Measurements from ENCODE around the gene SMARCA2. TPM values are rescaled to one million over a fixed set of nuclear protein-coding genes. Genes with fewer than 3 reads are reported as not detected.

The SMARCA2 gene
- total RNA-seq, 6 donors from 2014 or later, result 74.3 to 210 (median 139) TPM

DNA sequence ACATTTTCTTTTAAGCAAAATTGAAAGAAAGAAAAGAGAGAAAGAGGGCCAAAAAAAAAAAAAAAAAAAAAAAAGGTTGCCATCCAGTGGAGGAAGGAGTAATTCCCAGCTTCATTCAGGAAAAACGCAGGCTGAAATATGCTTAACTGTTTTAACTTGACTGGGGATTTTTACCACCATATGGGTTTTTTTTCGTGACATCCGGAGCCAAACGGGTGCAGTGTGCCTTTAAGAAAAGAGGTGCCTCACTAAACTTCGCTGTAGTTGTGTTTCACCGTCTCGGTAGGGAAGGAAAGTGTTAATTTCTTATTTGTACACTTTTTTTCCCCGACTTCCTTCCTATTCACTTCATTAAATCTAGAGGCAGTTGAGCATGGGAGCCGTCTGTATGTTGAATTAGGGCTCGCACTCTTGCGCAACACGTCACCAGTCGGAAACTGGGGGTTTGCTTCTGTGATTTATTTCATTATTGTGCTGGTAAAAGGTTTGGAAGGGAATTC is 143.0 kb downstream of the SMARCA2 start:
- DNase-seq (peak in 1 of 2 donors; percentile 71), ATAC-seq (ENCODE audit: low FRiP score in 2 of 2) (peak in 1 of 2 donors; percentile 75)
- TF ChIP-seq EP300 (IDR thresholded peaks at IDR 0.05) (no peak), POLR2AphosphoS5 (IDR thresholded peaks at IDR 0.05) (no peak), POLR2A (IDR thresholded peaks at IDR 0.05) (no peak)
- TF ChIP-seq, protein P1, sequence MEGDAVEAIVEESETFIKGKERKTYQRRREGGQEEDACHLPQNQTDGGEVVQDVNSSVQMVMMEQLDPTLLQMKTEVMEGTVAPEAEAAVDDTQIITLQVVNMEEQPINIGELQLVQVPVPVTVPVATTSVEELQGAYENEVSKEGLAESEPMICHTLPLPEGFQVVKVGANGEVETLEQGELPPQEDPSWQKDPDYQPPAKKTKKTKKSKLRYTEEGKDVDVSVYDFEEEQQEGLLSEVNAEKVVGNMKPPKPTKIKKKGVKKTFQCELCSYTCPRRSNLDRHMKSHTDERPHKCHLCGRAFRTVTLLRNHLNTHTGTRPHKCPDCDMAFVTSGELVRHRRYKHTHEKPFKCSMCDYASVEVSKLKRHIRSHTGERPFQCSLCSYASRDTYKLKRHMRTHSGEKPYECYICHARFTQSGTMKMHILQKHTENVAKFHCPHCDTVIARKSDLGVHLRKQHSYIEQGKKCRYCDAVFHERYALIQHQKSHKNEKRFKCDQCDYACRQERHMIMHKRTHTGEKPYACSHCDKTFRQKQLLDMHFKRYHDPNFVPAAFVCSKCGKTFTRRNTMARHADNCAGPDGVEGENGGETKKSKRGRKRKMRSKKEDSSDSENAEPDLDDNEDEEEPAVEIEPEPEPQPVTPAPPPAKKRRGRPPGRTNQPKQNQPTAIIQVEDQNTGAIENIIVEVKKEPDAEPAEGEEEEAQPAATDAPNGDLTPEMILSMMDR (IDR thresholded peaks at IDR 0.05), result no peak
- 0 to 1% methylated on average over 13 of the region's 13 CpGs for WGBS, 2 donors
- Histone ChIP-seq H3K4me1 (peaks cover 24 to 35% (median 32%) of the 10 kb centered on the region in 4 donors), H3K27ac (peak overlapping the region; percentile 36 to 82 (median 74)), H3K36me3 (peaks cover 0 to 3% (median 0%) of the 10 kb centered on the region in 4 donors), H3K27me3 (no peaks in the 10 kb centered on the region), H3K4me3 (peak overlapping the region in 3 of 4 donors; percentile 41 to 49 (median 48)), H3K9me3 (no peaks in the 10 kb centered on the region)

DNA sequence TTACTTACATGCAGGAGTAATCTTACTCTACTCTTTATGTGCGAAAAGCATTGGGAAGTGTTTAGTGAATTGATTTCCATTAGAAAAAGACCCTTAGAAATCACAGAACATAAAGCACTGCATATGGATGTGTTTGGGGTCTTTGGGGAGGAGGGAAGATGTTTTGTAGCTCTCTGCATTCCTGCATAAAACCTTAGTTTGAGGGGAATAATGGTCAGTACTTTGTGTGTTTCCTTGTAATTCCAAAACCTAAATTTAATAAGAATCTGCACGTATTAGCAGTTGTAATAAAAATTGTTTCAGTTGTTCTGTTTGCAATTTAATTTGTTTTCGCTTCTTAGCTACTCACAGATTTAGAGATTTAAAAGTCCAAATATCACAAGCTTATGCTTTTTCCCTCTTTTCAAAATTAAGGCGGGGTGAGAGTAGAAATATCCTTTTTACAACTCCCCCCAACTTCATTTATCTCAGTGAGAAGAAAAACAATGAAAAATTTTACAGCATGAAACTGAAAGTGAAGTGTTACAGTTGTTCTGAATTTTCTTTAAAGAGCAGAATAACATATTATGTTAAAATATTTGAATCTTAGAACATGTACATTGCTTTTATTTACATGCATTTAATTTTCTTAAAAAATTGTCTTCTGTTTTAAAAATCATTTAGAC is 143.8 kb downstream of the SMARCA2 start:
- Histone ChIP-seq H3K4me1 (peaks cover 18 to 35% (median 30%) of the 10 kb centered on the region in 4 donors), H3K36me3 (peaks cover 0 to 10% (median 0%) of the 10 kb centered on the region in 4 donors), H3K4me3 (peak overlapping the region in 3 of 4 donors; percentile 41 to 49 (median 48)), H3K27ac (peak overlapping the region; percentile 40 to 82 (median 74)), H3K27me3 (no peaks in the 10 kb centered on the region), H3K9me3 (no peaks in the 10 kb centered on the region)
- no peak for TF ChIP-seq EP300 (IDR thresholded peaks at IDR 0.05)
- TF ChIP-seq, protein P1 (IDR thresholded peaks at IDR 0.05), result no peak
- no peak for TF ChIP-seq POLR2AphosphoS5 (IDR thresholded peaks at IDR 0.05)
- TF ChIP-seq POLR2A (IDR thresholded peaks at IDR 0.05), result no peak
- DNase-seq, result no peak
- WGBS, 2 donors, result 23 to 26% methylated on average over 4 of the region's 4 CpGs
- no peak for ATAC-seq (ENCODE audit: low FRiP score in 2 of 2)

DNA sequence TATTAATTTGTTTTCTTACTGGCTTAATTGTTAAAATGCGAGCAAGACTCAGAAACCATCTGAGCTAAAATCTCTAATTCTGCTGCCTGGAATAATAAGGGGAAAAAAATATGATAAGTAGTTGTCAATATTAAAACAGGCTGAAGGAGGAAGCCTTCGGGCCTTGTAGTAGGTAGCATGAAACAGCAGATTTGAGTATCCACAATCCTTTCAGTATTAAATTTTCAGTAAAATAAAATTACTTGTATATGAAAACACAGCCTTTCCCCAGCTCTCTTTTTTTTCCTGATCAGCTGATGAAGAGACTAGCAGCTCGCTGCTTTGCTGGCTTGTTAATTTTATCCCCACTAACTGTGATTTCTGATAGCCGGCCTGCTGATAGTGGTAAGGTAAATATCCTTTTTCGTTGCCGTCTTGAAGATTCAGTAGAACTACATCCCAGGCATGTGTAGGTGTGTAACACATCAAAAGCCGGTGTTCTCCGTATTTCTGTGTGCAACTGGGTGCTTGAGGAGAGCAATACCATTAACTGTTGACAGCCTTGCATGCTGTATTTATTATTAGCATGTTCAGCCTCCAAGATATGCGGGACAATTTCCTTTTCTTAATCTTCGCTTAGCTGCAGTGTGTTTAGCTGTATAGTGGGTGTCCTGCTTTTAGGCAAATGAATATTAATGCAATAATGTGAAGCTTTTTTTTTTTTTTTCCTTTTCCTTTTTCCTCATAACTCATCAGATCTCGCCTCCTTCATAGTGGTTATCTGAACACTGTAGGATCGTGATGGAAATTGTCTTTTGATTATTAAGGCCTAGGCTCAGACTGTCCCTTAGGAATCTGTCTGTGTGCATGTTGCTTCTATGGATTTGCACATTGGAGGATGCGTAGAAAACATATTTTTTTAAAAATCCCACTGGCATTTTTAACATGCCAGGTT is 144.6 kb downstream of the SMARCA2 start:
- Histone ChIP-seq H3K36me3 (peaks cover 0 to 19% (median 0%) of the 10 kb centered on the region in 4 donors), H3K4me3 (peak overlapping the region in 3 of 4 donors; percentile 20 to 49 (median 48)), H3K4me1 (peaks cover 18 to 35% (median 28%) of the 10 kb centered on the region in 4 donors), H3K27ac (peak overlapping the region; percentile 40 to 82 (median 69)), H3K27me3 (no peaks in the 10 kb centered on the region), H3K9me3 (no peaks in the 10 kb centered on the region)
- ATAC-seq (ENCODE audit: low FRiP score in 2 of 2) (no peak), DNase-seq (no peak)
- TF ChIP-seq POLR2A (IDR thresholded peaks at IDR 0.05), result no peak
- TF ChIP-seq, protein P1 (IDR thresholded peaks at IDR 0.05), result no peak
- 18 to 19% methylated on average over 13 of the region's 13 CpGs for WGBS, 2 donors

DNA sequence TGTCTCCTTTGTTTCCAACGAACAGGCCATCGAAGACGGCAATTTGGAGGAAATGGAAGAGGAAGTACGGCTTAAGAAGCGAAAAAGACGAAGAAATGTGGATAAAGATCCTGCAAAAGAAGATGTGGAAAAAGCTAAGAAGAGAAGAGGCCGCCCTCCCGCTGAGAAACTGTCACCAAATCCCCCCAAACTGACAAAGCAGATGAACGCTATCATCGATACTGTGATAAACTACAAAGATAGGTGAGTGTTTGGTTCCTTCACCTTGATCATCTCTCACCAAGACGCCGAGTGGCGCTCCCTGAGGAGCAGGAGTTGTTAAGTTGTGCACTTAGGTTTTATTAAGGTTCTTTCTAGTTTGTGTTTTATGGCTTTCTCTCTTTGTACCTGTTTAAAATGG is 146.5 kb downstream of the SMARCA2 start:
- H3K27ac ChIP-seq, result no peak overlapping the region
- H3K4me3 ChIP-seq, result no peak overlapping the region
- 82 to 84% methylated on average over 13 of the region's 13 CpGs for WGBS, 2 donors
- H3K27me3 ChIP-seq, result no peaks in the 10 kb centered on the region
- peaks cover 15 to 34% (median 27%) of the 10 kb centered on the region in 4 donors for H3K4me1 ChIP-seq
- H3K9me3 ChIP-seq, result no peaks in the 10 kb centered on the region
- TF ChIP-seq EP300 (IDR thresholded peaks at IDR 0.05) (no peak), POLR2AphosphoS5 (IDR thresholded peaks at IDR 0.05) (no peak), POLR2A (IDR thresholded peaks at IDR 0.05) (no peak)
- TF ChIP-seq, protein P1 (IDR thresholded peaks at IDR 0.05), result no peak
- peaks cover 0 to 19% (median 0%) of the 10 kb centered on the region in 4 donors for H3K36me3 ChIP-seq
- ATAC-seq (ENCODE audit: low FRiP score in 2 of 2), result no peak
- DNase-seq, result no peak

Data from upper lobe of left lung (tissue), 6 donors.